ENCODE data around the gene SPAG9. TPM values are rescaled to one million over a fixed set of nuclear protein-coding genes. Genes with fewer than 3 reads are reported as not detected.

The SPAG9 gene
- total RNA-seq, 1 experiment from 2014 or later: 54.3 TPM

GRCh38 chr17:50925296-50925891, 195.3 kb downstream of the SPAG9 start:
- no peak overlapping the region for H2BK120ac ChIP-seq (ENCODE audit: low read depth, low read length, poor library complexity, severe bottlenecking)
- no peaks in the 10 kb centered on the region for H3K23me2 ChIP-seq (ENCODE audit: insufficient read length, low read depth, low read length, poor library complexity, severe bottlenecking)
- no peak overlapping the region for H3K23ac ChIP-seq (ENCODE audit: insufficient read length, low read depth, low read length)
- no peak overlapping the region for H3K14ac ChIP-seq (ENCODE audit: insufficient read depth, low read length)
- H3K4me2 ChIP-seq (ENCODE audit: insufficient read depth, insufficient read length, low read length): no peak overlapping the region
- no peak overlapping the region for H3T11ph ChIP-seq (ENCODE audit: low read length)
- no peaks in the 10 kb centered on the region for H3K27me3 ChIP-seq (ENCODE audit: insufficient read depth, low read length)
- no peaks in the 10 kb centered on the region for H3K79me2 ChIP-seq (ENCODE audit: insufficient read depth, low read length)
- H4K20me1 ChIP-seq (ENCODE audit: control insufficient read depth, insufficient read depth, insufficient read length): no peaks in the 10 kb centered on the region
- no peak overlapping the region for H2BK5ac ChIP-seq (ENCODE audit: insufficient read length, low read length)
- peaks cover 32 to 46% of the 10 kb centered on the region in 2 experiments for H3K4me1 Mint-ChIP-seq
- H2BK15ac ChIP-seq (ENCODE audit: low read depth, low read length): no peak overlapping the region
- no peaks in the 10 kb centered on the region for H3K79me1 ChIP-seq (ENCODE audit: insufficient read depth, low read depth, low read length, poor library complexity, severe bottlenecking)
- H3K9me3 Mint-ChIP-seq: no peaks in the 10 kb centered on the region
- no peak overlapping the region for H2BK20ac ChIP-seq (ENCODE audit: low read depth, low read length, poor library complexity, severe bottlenecking)
- TF ChIP-seq, protein P1, sequence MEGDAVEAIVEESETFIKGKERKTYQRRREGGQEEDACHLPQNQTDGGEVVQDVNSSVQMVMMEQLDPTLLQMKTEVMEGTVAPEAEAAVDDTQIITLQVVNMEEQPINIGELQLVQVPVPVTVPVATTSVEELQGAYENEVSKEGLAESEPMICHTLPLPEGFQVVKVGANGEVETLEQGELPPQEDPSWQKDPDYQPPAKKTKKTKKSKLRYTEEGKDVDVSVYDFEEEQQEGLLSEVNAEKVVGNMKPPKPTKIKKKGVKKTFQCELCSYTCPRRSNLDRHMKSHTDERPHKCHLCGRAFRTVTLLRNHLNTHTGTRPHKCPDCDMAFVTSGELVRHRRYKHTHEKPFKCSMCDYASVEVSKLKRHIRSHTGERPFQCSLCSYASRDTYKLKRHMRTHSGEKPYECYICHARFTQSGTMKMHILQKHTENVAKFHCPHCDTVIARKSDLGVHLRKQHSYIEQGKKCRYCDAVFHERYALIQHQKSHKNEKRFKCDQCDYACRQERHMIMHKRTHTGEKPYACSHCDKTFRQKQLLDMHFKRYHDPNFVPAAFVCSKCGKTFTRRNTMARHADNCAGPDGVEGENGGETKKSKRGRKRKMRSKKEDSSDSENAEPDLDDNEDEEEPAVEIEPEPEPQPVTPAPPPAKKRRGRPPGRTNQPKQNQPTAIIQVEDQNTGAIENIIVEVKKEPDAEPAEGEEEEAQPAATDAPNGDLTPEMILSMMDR (conservative IDR thresholded peaks at IDR 0.05): no peak
- H3K9me3 ChIP-seq (ENCODE audit: control insufficient read depth, low read depth, low read length): no peaks in the 10 kb centered on the region
- H4K5ac ChIP-seq (ENCODE audit: insufficient read length, low read depth, low read length): no peak overlapping the region
- no peak overlapping the region for H3K27ac ChIP-seq (ENCODE audit: insufficient read length, low read depth, low read length)
- no peak overlapping the region for H2BK12ac ChIP-seq (ENCODE audit: insufficient read length, low read depth, low read length)
- no peaks in the 10 kb centered on the region for H3K36me3 Mint-ChIP-seq (ENCODE audit: insufficient read depth in 1 of 3, low read depth in 3 of 3)
- peak overlapping the region in 1 of 3 experiments; percentile 86; a peak in 2 of 7 replicates for H3K27ac Mint-ChIP-seq
- H3K18ac ChIP-seq (ENCODE audit: insufficient read length, low read depth, low read length): no peak overlapping the region
- H3K4ac ChIP-seq (ENCODE audit: low read depth, low read length): no peak overlapping the region
- no peak overlapping the region for H4K91ac ChIP-seq (ENCODE audit: insufficient read length, low read depth, low read length)
- no peak overlapping the region for H2AFZ ChIP-seq (ENCODE audit: low read length)
- no peak overlapping the region for H2AK5ac ChIP-seq (ENCODE audit: insufficient read length, low read length)
- no peak overlapping the region; a peak in 1 of 5 replicates for H3K4me3 Mint-ChIP-seq
- H3K56ac ChIP-seq (ENCODE audit: insufficient read length, low read depth, low read length): no peak overlapping the region
- peak; percentile 80 for DNase-seq
- no peak overlapping the region for H4K8ac ChIP-seq (replicated peaks; ENCODE audit: insufficient read length, low read depth, low read length)
- no peak overlapping the region for H3K9ac ChIP-seq (ENCODE audit: extremely low read depth, insufficient read length, low read length)
- H3K4me1 ChIP-seq (ENCODE audit: insufficient read depth, low read length): no peaks in the 10 kb centered on the region; the same call in 1 of the 2 replicates
- WGBS (ENCODE audit: extremely low coverage, insufficient read length, low lambda C conversion rate): no CpG with 5 or more reads among the region's 6 CpGs
- peaks cover 19% of the 10 kb centered on the region for H3K27me3 Mint-ChIP-seq (ENCODE audit: low read depth)

Data from H9 (cell line).